DMS153 treated with DMSO at 0.1 percent for 48 hours (cell line): ENCODE measurements around the gene CASK.

Experiments
- DNase-seq: peaks from one replicate; lab custom pipeline; 2025; ENCODE audit not compliant: unreplicated experiment; lab: John Stamatoyannopoulos, UW

CASK gene

DNA sequence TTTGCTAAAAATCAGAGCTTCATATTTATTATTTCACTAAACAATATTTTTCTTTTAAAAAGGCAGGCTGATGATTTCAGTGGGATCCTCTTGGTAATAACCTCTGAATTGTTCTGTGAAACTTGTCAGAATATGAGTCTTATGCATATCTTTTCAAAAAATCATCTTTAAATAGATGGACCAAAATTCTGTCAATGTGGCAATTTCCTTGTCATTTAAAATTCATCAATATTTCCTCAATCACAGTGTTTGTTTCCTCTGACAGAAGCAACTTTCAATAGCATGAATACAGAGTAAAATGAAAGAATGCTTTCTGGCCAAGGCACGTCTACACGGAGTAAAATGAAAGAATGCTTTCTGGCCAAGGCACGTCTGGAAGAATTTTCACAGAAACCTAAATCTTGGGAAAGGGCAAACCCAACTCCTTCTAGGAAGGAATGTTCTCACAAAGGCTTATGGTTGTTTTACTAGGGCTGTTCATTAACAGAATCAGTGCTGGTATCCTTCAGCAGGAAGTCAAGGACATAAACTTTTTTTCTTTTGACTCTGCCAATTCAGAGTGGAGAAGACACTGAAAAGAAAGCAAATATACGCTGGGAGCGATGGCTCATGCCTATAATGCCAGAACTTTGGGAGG, 333.6 kb downstream of the CASK start:
- DNase-seq: no peak

DNA sequence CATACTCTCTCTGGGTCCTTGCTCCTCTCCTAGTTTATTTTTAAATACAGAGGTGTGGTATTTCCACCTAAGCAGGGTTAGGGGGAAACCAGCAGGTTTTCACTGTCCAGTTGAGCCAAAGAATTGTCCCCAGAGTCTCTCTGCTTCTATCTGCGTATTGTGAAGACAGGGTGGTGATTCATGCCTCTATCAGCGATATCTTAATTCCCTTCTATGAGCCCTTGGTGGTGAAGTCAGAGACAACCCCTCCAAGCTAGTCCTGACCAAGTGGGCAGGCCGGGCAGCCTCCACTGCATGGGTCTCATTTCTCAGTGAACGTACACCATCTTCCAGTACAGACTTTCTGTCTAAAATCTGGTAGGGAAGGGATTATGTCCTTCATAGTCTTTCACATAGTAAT, 335.1 kb downstream of the CASK start:
- DNase-seq: no peak

DNA sequence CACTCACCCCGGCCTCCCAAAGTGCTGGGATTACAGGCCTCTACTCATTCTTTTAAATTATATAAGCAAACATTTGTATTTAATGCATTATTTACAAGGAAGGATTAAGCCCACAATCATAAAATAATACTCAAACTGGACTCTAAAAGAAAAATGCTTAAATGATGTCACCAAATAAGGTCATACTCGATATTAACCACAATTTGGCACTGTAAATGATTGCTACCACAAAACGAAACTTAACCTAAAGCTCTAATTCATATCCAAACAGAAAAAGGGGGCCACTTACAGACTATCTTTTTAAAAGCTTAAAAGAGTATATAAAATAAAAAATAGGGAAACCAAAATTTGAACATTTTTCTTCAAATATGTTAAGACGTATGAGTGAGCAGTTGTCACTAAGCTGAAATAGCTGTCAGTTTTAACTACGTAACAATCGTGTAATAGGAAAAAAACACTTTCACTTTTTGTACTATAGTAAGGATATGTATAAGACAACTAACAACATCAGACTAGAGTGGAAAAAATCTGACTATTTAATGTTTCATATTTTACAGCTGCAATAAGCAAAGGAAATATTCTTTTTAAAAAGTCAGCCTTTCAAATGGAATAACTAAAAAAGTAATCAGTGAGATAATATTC, 342.8 kb downstream of the CASK start:
- no peak for DNase-seq

DNA sequence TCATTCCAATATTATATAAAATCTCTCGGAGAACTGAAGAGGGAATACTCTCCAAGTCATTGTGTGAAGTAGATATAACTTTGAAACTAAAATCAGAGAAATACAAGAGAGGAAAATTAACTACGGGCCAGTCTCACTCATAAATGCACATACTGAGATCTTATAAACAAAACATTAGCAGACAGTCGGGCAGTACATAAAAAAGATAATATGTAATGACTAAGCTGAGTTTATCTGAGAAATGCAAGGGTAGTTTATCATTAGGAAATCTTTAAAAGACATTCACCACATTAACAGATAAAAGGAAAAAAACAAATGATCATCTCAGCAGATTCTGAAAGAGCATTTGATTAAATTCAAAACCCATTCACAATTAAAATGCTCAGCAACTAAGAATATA, 359.5 kb downstream of the CASK start:
- no peak for DNase-seq

DNA sequence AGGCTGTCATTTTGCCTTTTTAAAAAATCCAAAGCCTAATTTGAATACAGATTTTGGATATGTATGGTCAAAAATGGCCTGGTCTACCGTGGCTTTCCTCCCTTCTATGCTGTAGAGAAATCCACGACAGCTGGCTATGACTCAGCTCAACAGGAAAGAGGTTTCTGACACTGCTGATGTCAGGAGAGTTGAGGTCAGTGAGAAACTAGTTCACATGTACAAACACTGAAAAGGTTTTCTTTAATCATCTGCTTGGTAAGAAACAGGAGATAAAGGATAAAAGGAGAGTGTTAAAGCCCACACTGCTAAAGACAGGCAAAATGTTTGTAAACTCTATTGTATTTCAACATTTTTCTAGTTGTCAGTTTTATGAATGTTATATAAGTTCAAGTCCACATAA, 362.3 kb downstream of the CASK start:
- no peak for DNase-seq

DNA sequence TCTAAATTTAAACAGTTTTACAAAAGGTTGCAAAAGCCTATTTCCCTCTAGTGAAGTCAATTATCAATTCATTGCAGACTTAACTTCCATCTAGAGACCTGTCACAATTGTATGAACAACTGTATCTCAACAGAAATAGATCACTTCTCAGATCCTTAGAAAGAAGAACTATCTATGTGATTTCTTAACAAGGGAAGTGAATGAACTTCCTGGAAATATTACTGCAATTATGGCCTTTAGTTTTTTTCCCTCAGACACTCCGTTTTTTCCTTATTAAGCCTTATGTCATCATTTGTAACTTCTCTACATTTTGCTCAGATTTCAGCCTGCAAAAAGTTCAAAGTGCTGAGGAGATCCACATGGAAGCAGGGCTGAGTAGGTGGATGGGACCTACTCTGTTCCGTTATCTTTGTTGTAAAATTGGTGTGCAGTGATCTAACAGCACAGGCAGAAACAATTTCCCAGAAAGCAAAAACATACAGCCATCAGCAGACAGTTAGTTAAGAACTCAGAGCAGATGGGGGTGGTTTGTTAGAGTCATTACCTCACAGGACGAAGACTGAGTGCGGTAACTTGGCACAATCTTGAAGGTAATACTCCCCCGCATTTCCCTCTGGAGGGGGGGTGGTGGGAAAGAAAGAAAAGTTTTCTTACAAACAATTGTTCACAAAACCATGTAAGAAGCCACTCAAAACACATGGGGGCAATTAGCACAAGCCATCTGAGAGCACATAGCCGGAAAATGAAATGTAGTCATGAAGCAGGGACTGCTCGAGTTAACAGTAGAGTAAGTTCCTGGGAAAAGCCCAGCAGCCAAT, 363.9 kb downstream of the CASK start:
- DNase-seq: no peak

DNA sequence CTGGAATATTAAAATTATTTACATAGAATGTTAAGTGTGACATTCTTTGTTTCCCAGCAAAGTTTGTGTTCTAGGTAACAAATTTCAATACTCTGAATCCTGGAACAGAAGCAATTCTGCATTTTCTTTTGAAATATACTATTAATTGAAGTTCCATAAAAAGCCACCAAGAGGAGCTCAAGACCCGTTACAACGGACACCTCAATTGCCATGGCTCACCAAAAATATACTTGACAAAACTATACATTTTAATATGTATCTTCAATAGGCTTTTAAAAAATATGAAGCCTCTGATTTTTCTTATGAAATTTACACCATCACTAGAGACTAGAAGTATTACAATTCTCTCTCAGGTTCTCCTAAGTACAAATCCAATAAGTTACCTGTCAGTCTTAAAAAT, 364.8 kb downstream of the CASK start:
- DNase-seq: no peak

DNA sequence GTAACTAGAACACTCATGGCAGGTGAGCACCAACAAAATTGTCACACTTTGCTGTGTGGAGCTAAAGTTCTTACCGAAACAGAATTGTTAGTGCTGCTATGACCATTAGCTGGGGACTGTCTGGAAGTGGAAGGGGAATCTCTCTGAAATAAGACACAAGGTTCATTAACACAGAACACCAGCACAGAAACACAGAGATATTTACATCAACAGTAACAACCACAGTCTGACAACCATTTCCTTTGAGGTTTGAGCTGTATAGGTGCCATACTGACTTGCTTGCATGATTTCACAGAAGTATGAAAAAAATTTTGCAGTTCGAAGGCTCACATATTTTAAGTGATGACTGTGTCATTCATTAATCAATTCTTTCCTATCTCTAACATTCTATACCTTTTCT, 366.4 kb downstream of the CASK start:
- DNase-seq: no peak

DNA sequence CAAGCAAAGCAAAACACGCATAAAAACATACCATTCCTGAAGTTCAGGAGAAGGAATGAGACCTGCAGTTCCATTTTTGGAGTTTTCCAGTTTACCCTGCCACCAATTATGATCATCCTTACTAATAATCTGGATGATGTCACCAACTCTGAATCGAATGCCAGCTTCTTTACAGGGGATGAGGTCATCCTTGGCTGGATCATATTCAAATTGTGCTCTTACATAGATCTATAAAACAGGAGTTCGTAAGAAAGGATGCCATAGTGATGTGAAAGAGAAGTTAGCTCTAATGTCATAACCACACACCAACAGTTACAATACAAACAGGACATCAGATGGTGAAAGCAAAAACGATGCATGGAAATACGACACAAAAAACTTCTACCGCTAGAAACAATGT, 369.7 kb downstream of the CASK start:
- DNase-seq: no peak

DNA sequence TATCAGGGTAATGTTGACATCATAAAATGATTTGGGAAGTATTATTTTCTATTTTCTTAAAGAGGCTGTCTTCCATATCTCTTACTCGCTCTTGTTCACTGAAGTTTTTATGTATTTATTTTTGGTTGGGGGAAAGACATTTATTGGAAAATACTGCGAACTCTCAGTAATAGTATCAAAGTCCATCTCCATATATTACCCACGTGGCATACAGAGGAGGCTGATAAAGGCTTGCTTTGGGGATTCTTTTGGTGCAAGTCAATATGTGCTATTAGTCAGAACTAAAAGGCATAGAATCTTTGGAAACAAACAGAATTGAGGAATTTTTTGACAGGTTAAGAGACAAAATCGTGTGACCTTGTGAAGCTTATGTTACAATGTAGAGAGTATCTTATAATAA, 374.9 kb downstream of the CASK start:
- DNase-seq: no peak

DNA sequence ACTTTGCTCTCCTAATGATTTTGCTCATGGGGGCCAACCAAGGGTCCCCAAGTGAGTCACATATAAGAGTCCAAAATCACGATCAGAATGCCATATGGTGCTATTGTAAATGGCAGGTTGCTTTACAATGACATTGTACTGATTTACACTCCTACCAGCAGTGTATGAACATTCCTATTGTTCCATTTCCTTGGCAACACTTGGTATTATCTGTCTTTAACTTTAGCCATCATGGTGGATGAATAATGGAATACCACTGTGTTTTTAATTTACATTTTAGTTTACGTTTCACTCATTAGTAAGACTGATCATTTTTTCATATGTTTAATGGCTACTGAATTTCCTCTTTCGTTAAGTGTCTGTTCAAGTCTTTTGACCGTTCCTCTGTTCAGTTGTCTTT, 379.7 kb downstream of the CASK start:
- DNase-seq: no peak

DNA sequence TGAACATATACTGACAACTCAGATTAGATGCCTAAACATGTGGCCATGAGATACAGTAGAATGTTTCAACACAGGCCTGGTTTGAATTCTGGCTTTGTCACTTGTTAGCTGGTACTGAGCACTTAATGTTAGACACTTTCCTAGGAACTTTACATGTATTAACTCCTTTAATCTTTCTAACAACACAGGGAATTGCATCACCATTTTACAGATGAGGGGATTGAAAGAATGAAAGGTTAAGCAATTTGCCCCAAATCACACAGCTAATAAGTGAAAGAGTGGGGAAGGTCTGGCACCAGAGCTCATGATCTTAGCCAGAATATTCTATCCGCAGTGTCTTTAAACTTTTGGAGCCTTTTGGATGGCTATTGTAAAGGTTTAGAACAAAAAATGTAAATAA, 380.3 kb downstream of the CASK start:
- DNase-seq: no peak

DNA sequence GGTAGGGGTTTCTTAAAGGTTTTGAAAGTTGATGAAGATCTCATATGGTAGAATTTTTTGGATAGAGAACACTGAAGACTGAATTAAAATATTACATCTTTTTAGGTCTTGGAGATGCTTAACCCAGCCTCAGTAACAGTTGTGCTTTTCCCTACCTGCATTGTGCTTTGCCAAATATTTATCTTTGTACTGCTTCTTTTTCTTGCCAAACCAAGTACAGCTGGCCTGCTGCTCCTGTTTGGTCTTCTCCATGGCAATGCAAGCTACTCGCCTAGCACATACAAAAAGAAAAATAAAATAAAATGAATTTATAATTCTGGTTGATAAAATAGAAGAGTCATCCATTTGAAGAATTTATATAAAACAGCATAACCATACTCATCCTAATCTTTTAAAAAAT, 380.8 kb downstream of the CASK start:
- no peak for DNase-seq

DNA sequence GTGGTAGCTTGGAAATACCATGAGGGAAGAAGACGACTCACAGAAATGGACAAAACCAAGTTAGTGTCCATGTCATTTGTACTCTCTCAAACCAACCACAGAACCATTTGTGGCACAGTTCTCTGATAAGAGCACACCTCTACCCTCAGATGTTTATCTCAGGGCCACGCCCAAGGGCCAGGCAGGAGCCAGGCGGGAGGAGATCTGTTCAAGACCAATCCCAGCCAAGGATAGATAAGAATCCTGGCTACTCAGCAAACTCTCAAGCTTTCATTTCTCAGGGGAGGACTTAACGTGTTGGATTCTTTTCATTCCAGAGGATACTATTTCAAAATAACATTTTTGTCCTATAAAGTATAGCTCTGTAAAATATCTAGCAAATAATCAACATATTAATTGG, 381.2 kb downstream of the CASK start:
- DNase-seq: no peak

DNA sequence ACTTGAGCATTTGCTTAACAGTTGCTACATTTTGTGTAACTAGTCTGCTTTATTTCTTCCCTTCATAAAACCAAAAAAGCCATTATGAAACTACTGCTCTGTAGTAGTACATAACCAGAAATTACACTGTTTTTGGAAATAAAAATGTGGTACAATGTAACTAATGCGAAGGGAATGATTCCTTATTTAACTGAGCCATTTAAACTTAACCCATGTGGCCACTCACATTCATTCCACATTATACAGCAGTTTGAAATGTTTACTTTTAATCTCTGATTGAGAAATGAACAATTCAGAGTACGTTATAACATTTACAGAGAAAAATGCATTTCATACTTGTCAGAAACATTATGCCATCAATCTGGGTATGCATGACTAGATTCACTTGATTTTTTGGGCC, 382.0 kb downstream of the CASK start:
- no peak for DNase-seq

DNA sequence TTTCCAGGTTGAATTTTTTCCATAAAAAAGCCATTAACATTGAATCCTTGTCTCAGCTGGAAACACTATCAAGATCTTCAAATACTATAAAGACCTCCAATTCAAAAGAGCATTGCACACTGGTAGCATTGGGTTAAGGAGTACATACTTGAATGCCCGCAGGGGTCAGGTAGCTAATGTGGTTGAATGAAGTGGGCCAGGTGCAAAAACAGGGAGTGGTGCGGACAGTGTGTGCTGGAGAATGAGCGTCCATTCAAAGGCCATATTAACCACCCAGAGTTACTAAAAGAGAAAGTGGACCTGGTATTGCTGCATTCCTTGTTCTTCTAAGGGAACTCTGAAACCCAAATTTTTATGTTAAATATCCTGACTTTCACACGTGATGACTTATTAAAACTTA, 384.6 kb downstream of the CASK start:
- DNase-seq: no peak

DNA sequence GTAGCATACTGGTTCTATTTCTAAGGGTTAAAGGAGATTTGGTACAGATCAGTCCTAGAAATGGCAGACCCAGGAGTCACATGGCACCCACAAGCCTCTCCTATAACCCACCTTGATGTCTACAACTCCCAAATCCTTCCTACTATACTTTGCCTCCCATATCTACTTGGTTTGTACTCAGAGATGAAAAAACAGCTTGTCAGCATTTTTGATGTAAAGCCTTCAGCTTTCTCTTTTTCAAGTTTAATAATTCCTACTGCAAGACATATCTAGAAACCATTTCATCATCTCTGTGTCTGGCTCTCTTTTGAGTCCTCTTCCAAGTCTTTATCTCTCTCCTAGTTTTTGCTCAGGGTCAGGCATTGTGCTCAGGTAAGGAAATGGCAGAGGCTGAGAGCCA, 393.3 kb downstream of the CASK start:
- DNase-seq: no peak

DNA sequence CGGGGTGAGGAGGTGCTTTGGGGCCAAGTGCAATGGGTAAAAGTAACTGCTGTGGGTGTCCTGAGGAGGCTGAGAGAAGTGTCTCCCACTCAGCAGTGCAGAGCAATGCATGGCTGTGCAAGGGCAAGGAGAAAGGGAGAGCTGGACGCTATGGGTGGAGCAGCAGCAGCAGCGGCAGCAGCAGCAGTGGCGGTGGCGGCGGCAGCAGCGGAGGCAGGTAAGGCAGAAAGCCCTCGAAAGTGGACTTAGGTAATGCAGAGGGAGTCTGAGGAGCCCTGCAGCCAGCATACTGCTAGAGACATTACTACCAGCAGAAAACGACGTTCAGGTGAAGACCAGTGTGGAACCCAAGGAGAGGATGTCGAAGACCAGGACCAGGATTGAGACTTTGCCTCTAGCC, 394.1 kb downstream of the CASK start:
- no peak for DNase-seq

DNA sequence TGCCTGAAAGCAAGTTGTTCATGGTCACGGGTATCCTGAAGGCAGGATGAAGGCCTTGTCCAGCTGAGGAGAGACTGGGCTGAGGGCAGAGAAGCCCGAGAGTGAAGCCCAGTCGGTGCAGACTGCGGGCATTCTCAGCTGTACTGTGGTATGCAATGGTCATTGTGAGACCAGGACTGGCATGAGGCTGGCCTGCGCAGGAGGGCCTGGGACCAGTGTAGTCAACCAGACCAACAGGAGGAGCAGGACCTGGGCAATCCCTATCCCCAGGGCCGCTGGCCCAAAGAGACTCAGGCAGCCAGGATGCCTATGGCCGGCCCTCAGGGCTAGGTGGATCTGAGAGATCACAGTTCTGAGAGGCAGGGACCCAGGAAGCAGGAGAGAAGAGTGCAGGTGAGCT, 394.6 kb downstream of the CASK start:
- DNase-seq: no peak

DNA sequence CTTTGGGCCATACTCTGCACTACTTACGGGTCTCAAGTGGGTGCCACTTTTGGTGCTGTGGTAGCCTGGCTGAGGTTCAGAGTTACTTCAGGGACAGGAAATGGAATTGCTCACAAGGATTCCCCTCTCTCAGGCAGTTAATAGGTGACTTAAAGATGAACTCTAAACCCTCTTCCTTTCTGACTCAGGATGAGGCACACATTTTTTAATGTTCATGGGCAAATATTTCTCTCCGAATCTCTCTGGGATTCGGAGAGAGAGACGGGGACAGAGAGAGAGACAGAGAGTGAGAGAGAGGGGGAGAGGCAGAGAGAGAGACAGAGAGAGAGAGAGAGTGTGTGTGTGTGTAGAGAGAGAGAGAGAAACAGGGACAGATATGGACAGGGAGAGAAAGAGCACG, 396.4 kb downstream of the CASK start:
- no peak for DNase-seq

DNA sequence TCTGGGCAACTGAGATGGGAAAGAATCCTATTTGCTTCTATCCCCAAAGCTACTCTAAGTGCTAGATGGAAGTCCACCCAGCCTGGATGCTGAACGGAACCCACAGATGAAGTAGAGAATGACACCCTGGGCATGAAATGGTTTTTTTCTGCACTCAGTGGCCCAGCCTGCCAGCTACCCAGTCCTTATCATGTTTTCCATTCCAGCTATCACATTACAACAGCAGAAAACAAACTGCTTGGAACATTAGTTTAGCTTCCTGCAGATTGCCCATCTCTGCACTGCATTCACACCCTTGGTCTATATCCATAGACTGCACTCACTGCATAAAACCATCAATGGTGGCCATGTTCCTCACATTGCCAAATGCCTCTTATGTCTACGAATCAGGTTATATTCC, 397.1 kb downstream of the CASK start:
- no peak for DNase-seq

DNA sequence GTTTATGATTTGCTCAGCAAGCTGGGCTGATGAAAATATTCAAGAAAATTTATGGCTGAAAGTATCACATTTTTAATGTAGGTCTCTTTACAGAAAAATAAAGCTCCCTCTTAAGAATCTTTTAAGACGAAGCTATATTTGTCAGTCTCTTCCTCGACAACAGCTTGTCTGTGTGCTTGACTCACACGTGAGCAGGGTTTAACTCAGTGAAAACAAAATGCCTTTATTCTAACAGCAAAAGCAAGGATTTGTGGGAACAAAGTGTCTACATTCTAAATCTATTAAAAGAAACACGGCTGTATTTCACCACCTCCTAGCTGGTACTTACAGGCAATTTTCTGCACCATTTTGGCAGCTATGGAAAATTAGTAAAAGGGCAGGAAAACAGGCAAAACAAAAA, 400.7 kb downstream of the CASK start:
- no peak for DNase-seq

DNA sequence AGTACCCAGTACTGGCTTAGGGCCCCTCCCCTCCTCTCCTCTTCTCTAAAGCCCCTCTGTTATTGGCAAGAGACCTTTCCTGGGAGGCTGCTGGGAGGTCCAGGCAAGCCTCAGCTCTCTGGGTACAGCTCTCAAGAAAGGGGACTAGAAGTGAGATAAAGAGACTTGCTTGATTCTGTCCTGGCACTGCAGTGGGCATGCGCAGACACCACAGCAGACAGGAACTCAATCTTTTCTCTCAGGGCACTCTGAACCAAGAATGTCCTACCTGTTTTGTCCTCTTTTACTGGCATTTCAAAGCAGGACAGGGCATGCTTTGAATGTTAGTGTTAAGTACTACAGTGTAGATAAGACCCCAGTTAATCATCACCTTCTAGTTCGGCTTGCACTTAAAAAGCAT, 401.3 kb downstream of the CASK start:
- no peak for DNase-seq
